Measurements from ENCODE around the gene CTRB1.

The CTRB1 gene

GRCh38 chr16:75243667-75244224 is 25.0 kb downstream of the CTRB1 start:
- no peak for DNase-seq

- no peak for DNase-seq
These were observed 25.5 kb downstream of the CTRB1 start for GRCh38 chr16:75244225-75244809.

DNA sequence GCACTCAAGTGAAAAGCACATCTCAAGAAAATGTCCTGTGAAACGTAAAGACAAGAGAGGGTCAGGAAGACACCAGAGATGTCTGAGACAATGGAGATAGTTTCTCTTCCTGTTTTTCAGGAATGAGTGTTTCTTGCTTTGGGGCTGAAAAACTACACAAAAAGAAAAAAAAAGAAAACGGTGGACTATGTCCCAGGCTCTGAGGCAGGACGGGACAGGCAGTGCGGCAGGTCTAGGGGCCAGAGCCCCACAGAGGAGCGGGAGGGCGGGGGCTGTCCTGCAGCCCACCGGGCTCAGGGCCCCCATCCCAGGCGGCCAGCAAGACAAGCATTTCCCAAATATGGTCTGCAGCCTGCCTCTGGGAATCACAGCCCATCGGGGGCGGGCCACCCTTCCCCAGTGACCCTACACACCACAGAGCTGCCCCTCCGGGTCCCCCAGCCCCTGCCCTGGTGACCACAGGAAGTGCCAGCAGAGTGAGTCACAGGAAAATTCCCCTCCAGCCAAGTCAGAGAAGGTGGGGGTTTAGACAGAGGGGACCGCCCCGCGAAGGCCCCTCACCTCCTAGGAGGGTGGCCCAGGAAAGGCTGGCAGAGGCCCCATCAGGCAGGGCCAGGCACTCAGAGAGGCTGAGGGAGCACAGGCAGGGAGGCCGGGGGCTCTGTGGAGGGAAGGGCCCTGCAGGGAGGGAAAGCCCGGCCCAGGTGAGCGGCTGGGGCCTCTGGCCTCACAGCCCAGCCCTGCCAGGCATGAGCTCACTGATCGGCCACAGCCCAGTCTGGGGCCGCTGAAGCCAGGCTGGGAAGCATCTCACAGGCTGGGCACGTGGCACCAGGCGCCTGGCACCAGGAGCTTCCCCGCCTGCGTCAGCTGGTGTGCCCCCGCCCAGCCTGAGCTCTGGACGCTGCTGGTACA is 26.3 kb downstream of the CTRB1 start:
- no peak for DNase-seq

- no peak for DNase-seq
These were observed 27.9 kb downstream of the CTRB1 start for GRCh38 chr16:75246504-75247205.

DNA sequence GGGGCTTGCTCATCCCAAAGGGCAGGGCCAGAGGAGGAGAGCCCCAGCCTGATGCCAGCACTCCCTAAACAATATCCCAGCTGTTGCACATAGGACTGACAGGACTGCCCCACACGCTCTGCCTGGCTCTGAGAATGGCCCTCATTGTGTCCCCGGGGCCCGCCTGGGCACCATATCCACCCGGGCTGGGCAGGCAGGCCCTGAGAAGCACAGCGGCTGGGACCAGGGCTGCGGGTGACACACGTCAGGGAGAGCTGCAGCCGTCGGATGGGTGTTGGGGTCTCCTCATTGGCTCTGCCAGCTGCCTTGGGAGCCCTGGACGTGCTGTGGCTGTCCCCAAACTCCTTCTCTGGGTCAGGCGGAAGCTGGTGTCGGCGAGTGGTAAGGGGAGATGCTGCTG is 28.5 kb downstream of the CTRB1 start:
- DNase-seq: no peak

GRCh38 chr16:75248142-75248535 is 29.4 kb downstream of the CTRB1 start:
- no peak for DNase-seq

GRCh38 chr16:75248536-75249380 is 30.0 kb downstream of the CTRB1 start:
- DNase-seq: no peak

- DNase-seq: no peak
These were observed 30.7 kb downstream of the CTRB1 start for GRCh38 chr16:75249441-75249840.

- no peak for DNase-seq
These were observed 31.5 kb downstream of the CTRB1 start for GRCh38 chr16:75250089-75250808.

DNA sequence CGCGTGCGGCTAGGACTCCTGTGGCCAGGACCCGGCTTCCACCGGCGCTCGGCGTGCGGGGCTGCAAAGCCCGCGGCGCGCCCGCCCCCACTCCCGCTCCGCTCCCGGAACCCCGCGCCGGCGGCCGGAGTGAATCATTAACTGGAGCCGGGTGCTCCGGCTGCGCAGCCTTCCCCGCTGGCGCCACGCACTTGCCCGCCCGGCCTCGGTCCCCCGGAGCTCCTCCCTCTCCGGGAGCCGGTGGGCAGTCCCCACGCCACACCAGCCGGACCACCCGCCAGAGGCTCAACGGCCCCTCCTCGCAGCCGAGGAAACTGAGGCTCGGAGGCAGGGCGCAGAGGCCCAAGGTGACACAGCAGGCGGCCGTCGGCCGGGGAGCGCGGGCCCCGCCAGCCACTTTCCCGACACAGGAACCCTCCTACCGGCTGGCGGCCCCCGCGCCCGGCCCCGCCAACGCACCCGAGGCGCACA is 32.1 kb downstream of the CTRB1 start:
- no peak for DNase-seq

- DNase-seq: peak; percentile 50
These were observed 32.7 kb downstream of the CTRB1 start, which contains the start of gene BCAR1 for GRCh38 chr16:75251280-75252048. TSS of gene BCAR1 (minus strand) at chr16:75251624. CDS start at chr16:75251482, 142 bp downstream.

GRCh38 chr16:75252049-75252864 is 33.5 kb downstream of the CTRB1 start:
- DNase-seq: no peak

GRCh38 chr16:75252946-75253911 is 34.4 kb downstream of the CTRB1 start:
- no peak for DNase-seq

- DNase-seq: no peak
These were observed 35.6 kb downstream of the CTRB1 start for GRCh38 chr16:75254359-75254837.

DNA sequence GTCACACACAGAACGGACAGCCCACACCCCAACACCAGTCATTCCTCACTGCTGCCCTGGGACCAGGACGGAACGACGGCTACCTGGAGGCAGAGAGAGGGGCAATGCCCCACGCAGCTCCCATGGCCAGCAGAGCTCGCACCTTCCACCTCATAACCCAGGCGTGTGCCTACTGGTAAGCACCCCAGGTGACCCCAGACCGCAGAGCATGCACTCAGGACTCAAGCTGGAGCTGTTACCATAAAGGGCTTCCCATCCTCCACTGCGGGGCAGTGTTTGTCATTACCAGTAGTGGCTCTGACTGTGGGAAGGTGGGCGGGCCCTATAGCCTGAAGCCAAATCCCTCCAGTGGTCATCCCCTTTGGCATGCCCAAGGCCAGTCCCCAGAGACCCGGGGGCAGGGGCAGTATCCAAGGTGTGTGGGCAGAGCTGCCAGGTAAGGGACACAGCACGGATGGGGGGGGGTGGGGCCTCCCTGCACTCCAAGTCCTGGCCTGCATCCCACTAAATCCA is 37.3 kb downstream of the CTRB1 start:
- DNase-seq: no peak

- DNase-seq: no peak
These were observed 38.0 kb downstream of the CTRB1 start for GRCh38 chr16:75256696-75257343.
